Posterior cingulate gyrus (tissue), 11 donors: Measurements from ENCODE around the gene IGSF22.

Source experiments
- DNase-seq, 10 donors: peaks; one replicate each; pipeline versions ENCODE4 v3.0.0 to v3.0.0-alpha.2; 2020 to 2021; ENCODE audit warnings: mixed read lengths in 3 of 10
- intact Hi-C: fragments of 100-400 bp; cut with DNase I; formaldehyde crosslinking; loops from one replicate; pipeline ENCODE4 v1.15.1; 2023

The IGSF22 gene

GRCh38 chr11:18748766-18749365 is 22.9 kb upstream of the IGSF22 start:
- intact Hi-C loops: no loop called here
- peak in 1 of 10 donors; percentile 81 for DNase-seq

GRCh38 chr11:18745251-18745650 is 19.3 kb upstream of the IGSF22 start:
- DNase-seq: peak in 1 of 10 donors; percentile 33
- intact Hi-C loops: no loop called here

GRCh38 chr11:18743900-18744514 is 18.0 kb upstream of the IGSF22 start:
- peak in 1 of 10 donors; percentile 55 for DNase-seq
- intact Hi-C loops: no loop called here

GRCh38 chr11:18743365-18743764 is 17.4 kb upstream of the IGSF22 start:
- peak in 1 of 10 donors; percentile 52 for DNase-seq
- intact Hi-C loops: no loop called here

- intact Hi-C loops: no loop called here
- no peak for DNase-seq
These were observed 15.8 kb upstream of the IGSF22 start for GRCh38 chr11:18741783-18742182.

- peak in 1 of 10 donors; percentile 49 for DNase-seq
- intact Hi-C loops: loop anchor here (10.0 kb wide), 1 partner anchor 625 kb away; no protein-coding TSS in a partner anchor
These were observed 13.7 kb upstream of the IGSF22 start for GRCh38 chr11:18739685-18740084.

- intact Hi-C loops: loop anchor here (10.0 kb wide), 1 partner anchor 623 kb away; no protein-coding TSS in a partner anchor
- DNase-seq: peak in 1 of 10 donors; percentile 52
These were observed 11.7 kb upstream of the IGSF22 start for GRCh38 chr11:18737642-18738041.

GRCh38 chr11:18736590-18737148 is 10.7 kb upstream of the IGSF22 start:
- intact Hi-C loops: loop anchor here (10.0 kb wide), 1 partner anchor 622 kb away; no protein-coding TSS in a partner anchor
- peak in 1 of 10 donors; percentile 86 for DNase-seq

GRCh38 chr11:18733202-18733601 is 7.2 kb upstream of the IGSF22 start:
- peak in 1 of 10 donors; percentile 51 for DNase-seq
- intact Hi-C loops: loop anchor here (2.0 to 10.0 kb wide), 2 partner anchors 192 to 618 kb away; no protein-coding TSS in a partner anchor

- peak; percentile 48 to 95 (median 84) for DNase-seq
- intact Hi-C loops: loop anchor here (2.0 to 10.0 kb wide), 2 partner anchors 191 to 617 kb away; no protein-coding TSS in a partner anchor
These were observed 6.2 kb upstream of the IGSF22 start for GRCh38 chr11:18731949-18732821.

GRCh38 chr11:18731441-18731840 is 5.5 kb upstream of the IGSF22 start:
- intact Hi-C loops: loop anchor here (10.0 kb wide), 1 partner anchor 617 kb away; no protein-coding TSS in a partner anchor
- no peak for DNase-seq

GRCh38 chr11:18730020-18730419 is 4.0 kb upstream of the IGSF22 start:
- peak in 1 of 10 donors; percentile 72 for DNase-seq
- intact Hi-C loops: loop anchor here (10.0 kb wide), 1 partner anchor 615 kb away; no protein-coding TSS in a partner anchor

- intact Hi-C loops: no loop called here
- peak in 3 of 10 donors; percentile 55 to 78 (median 66) for DNase-seq
These were observed 3.4 kb upstream of the IGSF22 start for GRCh38 chr11:18729426-18729825.

GRCh38 chr11:18728658-18729057 is 2.7 kb upstream of the IGSF22 start:
- intact Hi-C loops: no loop called here
- DNase-seq: peak in 1 of 10 donors; percentile 61

- peak in 7 of 10 donors; percentile 24 to 82 (median 41) for DNase-seq
- intact Hi-C loops: no loop called here
These were observed 1.7 kb upstream of the IGSF22 start for GRCh38 chr11:18727479-18728236.

- intact Hi-C loops: loop anchor here (5.0 kb wide), 1 partner anchor 92 kb away; the partner anchor contains the start of gene SPTY2D1
- DNase-seq: peak in 9 of 10 donors; percentile 27 to 96 (median 79)
These were observed 2.0 kb downstream of the IGSF22 start for GRCh38 chr11:18723991-18724390.

- intact Hi-C loops: loop anchor here (5.0 kb wide), 1 partner anchor 90 kb away; the partner anchor contains the start of gene SPTY2D1
- no peak for DNase-seq
These were observed 3.7 kb downstream of the IGSF22 start for GRCh38 chr11:18722293-18722637.

- peak in 4 of 10 donors; percentile 27 to 87 (median 62) for DNase-seq
- intact Hi-C loops: loop anchor here (5.0 kb wide), 1 partner anchor 89 kb away; the partner anchor contains the start of gene SPTY2D1
These were observed 4.3 kb downstream of the IGSF22 start for GRCh38 chr11:18721561-18722292.
